Spleen (tissue), 7 donors: Measurements from ENCODE around the gene ZNF30.

Experiments used
- POLR2A ChIP-seq, 3 donors: fragments of 450-650 bp; IDR thresholded peaks; one replicate each; pipeline ENCODE4 v1.5.1; 2017; ENCODE audit warnings: antibody characterized with exemption in 3 of 3, mild to moderate bottlenecking in 1 of 3
- TF ChIP-seq, protein P1 (sequence below), 11 experiments: fragments of 200-600 bp in 7 of 11; fragments of 450-650 bp in 4 of 11; sonication (generic) in 4 of 11; IDR thresholded peaks in 8 of 11; conservative IDR thresholded peaks in 3 of 11; 1 replicate in 7 of 11; 2 replicates in 4 of 11; pipeline versions ENCODE4 v1.4.0 to v1.8.0; 2016 to 2021; ENCODE audit warnings: antibody characterized with exemption in 11 of 11, inconsistent platforms in 4 of 11, mild to moderate bottlenecking in 1 of 11
- donor health status: DM: no; HTN: no; CAD: no; lungs with moderate emphysema.
- donor health status: DM: no; HTN: no; CAD: no.
- donor health status: DM: no; HTN: no; CAD: no.

GRCh38 chr19:34982275-34982674, 55.6 kb downstream of the ZNF30 start:
- TF ChIP-seq, protein P1, sequence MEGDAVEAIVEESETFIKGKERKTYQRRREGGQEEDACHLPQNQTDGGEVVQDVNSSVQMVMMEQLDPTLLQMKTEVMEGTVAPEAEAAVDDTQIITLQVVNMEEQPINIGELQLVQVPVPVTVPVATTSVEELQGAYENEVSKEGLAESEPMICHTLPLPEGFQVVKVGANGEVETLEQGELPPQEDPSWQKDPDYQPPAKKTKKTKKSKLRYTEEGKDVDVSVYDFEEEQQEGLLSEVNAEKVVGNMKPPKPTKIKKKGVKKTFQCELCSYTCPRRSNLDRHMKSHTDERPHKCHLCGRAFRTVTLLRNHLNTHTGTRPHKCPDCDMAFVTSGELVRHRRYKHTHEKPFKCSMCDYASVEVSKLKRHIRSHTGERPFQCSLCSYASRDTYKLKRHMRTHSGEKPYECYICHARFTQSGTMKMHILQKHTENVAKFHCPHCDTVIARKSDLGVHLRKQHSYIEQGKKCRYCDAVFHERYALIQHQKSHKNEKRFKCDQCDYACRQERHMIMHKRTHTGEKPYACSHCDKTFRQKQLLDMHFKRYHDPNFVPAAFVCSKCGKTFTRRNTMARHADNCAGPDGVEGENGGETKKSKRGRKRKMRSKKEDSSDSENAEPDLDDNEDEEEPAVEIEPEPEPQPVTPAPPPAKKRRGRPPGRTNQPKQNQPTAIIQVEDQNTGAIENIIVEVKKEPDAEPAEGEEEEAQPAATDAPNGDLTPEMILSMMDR (IDR thresholded peaks at IDR 0.05 in 8 of 11, conservative IDR thresholded peaks at IDR 0.05 in 3 of 11): no peak
- no peak for TF ChIP-seq POLR2A (IDR thresholded peaks at IDR 0.05)
